DMS79 treated with DMSO at 0.1 percent for 48 hours (cell line): ENCODE results near the gene PROSER2.

Experiments used
- DNase-seq: peaks from one replicate; lab custom pipeline; 2025; lab: John Stamatoyannopoulos, UW

Gene PROSER2

GRCh38 chr10:11823122-11823988 lies at the start of gene PROSER2:
PROSER2 (plus strand) TSS chr10:11823356; CDS start chr10:11852078, 28,722 bp downstream.
- DNase-seq = no peak

DNA sequence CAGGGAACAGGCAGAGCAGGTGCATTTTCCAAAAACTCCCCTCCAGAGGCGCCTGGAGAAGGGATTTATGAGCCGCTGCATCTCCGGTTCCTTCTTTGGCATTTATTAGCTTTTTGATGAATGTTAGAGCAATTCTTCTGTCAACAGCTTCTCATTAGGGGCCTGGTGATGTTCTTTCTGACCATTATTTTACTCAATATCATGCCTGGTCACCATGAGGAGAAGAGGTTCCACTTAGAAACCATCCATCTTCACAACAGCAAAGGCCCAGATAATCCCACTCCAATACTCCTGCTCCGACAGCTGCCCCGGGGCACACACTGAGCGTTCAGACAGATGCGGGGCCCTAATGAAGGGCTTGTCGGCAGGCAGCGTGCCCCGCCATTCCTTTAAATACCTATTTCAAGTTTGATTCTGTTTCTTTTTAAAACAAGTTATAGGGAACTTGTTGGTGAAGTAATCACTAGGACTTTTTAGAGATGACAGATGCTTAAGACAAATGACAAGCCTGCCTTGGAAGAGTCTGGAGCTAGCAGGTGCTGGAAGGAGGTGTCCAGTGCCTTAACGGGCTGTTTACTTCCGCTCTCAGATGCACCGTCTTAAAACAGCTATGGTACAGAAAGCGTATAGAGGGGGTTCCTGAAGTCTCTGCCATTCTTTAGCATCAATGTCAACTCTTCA lies 49.3 kb upstream of the PROSER2 start:
- peak; percentile 71 for DNase-seq

GRCh38 chr10:11775412-11775811 lies 47.7 kb upstream of the PROSER2 start:
- DNase-seq = no peak

- no peak for DNase-seq
Measured at GRCh38 chr10:11776080-11776479, 47.1 kb upstream of the PROSER2 start.

DNA sequence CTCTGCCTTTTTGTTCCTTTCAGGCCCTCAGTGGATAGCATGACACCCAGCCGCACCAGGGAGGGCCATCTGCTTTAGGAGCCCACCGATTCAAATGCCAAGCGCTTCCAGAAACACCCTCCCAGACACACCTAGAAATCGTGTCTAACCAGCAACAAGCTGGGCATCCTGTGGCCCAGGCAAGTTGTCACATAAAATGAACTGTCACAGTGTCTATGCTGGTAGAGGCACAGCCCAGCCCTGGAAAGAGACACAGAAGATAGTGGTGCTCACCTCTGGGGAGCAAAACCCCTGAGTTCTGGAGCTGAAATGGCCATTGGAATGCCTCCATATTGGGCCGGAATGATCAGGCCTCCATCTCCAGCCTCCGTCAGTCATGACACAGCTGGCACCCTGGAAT lies 42.0 kb upstream of the PROSER2 start:
- no peak for DNase-seq

DNA sequence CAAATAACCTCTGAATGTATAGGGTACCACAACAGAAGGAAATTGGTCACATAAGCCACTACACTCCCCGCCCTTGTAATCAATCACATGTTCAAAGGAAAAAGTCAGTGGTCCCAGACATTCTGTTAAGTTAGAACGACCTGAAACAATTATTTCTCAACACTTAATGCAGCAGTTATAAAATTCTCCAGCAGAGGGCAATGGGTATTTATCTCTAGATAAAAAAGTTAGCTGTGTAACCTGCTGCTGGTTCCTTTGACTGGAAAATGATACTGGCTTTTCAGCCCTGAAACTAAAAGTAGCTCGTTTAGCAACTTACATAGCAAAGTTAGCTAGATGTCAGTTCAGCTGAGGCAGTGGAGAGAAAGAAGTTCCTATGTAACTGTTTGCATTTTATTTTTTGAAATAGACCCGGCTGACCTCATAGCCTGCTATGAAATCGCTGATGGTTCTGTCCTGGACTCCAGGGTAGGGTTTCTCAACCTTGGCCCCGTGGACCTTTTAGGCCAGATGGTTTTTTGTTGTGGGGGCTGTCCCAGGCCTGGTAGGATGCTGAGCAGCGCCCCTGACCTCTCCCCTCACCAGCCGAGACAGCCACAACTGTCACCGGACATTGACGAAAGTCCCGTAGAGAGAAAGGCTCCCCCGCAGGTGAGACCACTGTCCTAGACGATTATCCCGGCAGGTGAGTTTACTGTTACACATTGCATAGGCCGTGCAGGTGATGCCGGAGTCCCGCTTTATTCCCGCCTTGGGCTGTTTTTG lies 40.2 kb upstream of the PROSER2 start:
- peak; percentile 34 for DNase-seq

- DNase-seq = no peak
Measured at GRCh38 chr10:11783558-11783865, 39.6 kb upstream of the PROSER2 start.

- DNase-seq = no peak
Measured at GRCh38 chr10:11787374-11787773, 35.8 kb upstream of the PROSER2 start.

DNA sequence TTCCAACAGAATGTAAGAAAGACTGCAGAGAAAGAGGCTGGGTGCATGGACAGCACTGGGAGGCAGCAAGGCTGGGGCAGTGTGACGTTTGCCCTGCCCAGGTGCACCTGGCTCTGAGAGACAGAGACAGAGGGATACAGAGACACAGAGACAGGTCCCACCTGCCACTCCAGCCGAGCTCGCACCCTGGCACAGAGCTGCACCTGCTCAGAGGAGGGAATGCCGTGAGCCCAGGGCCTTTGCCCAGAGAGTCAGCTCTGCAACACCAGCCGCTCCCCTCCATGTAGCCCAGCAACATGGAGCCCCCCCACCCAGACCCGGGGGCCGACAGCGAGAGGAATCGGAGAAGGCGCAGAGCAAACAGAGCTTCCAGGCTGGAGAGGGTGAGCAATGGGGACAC lies 35.3 kb upstream of the PROSER2 start:
- no peak for DNase-seq

- no peak for DNase-seq
Measured at GRCh38 chr10:11789306-11789705, 33.9 kb upstream of the PROSER2 start.

DNA sequence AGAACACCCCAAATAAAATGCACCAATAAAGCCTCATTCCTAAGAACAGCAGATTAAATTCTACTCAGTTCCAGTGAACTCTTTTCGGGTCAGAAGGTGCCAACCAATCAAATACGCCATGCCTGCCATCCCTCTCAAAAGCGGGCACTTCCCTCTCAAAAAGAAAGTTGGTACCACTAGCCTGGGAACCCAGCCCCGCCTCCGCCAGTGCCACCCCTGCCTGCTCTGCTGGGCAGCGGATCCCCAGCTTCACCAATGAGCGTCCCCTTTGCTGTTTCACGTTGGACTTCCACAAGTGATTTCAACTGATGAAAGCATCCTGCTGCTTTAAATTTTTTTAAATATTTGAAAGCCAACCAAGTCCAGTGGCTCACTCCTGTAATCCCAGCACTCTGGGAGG lies 33.2 kb upstream of the PROSER2 start:
- no peak for DNase-seq

- no peak for DNase-seq
Measured at GRCh38 chr10:11793762-11794479, 29.2 kb upstream of the PROSER2 start.

DNA sequence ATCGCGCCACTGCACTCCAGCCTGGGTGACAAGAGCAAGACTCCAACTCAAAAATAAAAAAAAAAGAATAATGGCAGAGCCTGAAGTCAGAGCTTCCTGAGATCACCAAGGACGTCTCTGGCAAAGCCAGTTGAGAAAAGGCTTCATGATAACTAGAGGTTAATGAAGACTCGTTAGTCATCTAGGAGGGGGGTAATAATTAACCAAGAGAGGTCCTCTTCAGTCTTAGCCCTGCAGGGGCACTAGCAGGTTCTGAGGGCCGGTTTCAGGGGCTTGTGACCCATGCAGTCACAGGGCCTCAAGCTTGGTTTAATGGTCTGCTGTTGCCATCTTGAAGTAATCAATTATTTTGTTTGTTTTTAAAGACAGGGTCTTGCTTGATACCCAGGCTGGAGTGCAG lies 28.6 kb upstream of the PROSER2 start:
- no peak for DNase-seq

DNA sequence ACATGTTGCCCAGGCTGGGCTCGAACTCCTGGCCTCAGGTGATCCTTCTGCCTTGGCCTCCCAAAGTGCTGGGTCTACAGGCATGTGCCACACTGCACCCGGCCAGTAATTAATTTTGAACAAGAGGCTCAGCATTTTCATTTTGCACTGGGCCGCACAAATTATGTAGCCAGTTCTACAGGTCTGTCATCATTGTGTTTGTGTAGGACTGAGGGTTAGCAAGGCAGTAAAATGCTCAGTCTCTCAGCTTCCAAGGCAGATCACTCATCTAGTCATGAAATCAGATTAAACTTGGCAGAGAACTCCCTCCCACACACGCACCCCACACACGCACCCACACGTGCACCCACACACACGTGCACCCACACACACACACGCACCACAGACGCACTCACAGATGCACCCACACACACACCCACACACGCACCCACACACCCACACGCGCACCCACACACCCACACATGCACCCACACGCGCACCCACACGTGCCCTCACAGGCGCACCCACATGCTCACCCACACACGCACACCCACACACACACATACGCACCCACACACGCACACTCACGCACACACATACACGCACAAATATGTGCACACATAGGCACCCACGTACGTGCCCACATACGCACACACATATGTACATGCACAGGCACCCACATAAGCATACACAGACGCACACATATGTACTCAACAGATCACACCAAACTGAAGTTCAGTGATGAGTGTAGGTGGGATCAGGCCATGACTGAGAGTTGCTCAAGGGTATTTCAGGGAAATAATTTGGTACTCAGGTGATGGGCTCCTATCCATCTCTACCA lies 27.8 kb upstream of the PROSER2 start:
- DNase-seq = no peak

DNA sequence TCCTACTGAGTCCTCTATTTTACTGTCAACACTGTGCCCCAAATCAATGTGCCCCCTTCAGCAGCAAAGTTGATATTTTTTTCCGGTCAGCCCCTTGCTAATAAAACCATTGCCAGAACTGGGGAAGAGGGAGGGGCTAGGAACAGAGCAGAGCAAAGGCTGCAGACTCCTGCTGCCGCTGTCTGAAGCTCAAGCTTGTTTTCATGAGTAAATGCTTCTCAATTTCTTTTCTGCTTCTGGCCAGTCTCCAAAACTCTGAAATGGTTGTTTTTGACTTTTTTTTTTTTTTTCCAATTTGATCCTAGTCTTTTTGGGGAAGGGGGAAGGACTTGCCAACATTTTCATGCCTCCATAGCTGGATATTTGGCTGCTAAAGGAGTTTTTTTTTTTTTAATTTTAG lies 26.7 kb upstream of the PROSER2 start:
- no peak for DNase-seq

DNA sequence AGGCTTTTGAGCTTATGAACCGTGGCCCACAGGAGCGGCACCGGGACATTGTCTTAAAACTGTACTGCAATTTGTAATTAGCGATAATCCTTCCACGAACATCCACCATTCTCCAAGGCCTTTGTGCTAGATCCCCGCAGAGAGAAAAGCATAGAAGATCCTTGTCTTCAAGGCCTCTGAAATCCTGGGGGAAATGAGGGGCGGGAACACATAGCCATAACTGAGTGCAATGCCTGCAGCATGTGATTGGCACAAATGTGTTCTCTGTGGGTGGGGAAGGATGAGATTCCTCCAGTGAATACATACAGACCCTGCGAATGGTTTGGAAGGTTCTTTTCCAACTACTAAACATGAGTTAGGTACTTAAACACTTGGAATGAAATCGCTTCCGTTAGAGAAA lies 25.9 kb upstream of the PROSER2 start:
- no peak for DNase-seq

DNA sequence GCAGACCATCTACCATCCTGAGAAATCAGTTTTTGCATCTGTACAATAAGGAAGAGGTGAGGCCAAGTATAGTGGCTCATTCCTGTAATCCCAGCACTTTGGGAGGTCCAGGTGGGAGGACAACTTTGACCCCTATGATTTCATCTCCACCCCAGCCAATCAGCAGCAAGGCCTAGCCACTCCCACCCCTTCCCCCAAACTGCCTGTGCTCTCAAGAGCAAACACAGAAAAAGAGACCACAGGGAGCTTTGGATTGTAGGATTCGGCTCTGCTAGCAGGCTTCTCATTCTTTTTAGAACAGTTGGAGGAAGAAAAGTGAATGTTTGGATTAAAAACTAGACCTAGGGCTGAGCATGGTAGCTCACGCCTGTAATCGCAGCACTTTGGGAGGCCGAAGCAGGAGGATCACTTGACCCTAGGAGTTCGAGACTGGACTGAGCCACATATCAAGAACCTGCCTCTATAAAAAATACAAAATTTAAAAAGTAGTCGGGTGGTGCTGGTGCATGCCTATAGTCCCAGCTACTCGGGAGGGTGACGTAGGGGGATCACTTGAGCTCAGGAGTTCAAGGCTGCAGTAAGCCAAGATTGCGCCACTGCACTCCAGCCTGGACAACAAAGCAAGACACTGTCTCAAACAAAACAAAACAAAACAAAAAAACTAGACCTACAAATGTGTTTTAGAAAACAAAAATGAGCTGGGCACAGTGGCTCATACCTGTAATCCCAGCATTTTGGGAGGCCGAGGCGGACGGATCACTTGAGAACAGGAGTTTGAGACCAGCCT lies 25.1 kb upstream of the PROSER2 start:
- DNase-seq = no peak

DNA sequence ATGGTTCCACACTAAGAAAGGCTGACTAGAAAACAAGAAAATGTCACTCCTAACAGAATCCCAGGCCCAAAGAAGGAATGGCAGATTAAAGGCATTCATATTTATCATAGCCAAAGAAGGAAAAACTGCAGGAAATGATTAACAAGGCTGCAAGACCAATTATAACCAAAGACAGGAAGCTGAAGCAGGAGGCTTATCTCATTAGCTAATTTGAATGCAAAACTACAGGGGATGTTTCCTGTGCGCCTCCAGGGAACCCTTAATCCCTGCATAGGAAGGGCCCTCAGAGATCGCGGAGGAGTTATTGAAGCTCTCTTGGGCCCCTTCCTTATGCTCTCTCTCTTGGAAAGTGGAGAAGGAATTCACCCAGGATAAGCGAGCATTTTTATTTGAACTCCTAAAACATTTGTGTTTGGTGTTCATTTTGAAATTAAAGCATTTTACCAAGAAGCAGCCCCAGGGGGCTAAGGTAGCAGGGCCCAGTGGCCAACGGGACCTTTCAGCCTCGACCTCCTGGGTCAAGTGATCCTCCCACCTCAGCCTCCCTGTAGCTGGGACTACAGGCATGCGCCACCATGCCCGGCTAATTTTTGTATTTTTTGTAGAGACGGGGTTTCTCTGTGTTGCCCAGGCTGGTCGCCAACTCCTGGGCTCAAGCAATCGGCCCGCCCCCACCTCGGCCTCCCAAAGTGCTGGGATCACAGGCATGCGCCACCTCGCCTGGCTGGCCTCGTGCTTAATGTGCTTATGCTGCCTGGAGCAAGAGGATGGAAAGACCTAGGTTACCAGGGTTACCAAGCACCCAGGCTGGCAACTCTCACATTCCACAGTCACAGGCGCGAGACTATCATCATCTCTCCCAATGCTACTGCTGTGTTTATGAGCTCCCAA lies 24.1 kb upstream of the PROSER2 start:
- no peak for DNase-seq

DNA sequence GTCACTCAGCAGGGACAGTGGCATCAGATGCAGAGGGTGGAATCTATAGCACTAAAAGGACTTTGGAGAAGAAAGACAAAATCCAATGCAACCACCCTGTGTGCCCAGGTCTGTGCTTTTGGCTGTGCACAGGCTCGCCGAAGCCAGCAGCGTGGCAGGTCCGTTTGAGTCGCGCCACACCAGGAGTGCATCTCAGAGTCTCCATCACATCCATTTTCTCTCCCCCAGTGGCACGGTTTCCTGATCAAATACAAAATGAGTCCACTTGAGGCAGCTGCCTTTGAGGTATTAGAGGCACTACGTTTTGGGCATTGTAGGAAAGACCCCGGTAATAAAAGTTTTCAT lies 23.4 kb upstream of the PROSER2 start:
- DNase-seq = no peak

- DNase-seq = no peak
Measured at GRCh38 chr10:11804336-11804735, 18.8 kb upstream of the PROSER2 start.
